ENCODE results near the gene C4orf36. TPM values are rescaled to one million over a fixed set of nuclear protein-coding genes. Genes with fewer than 3 reads are reported as not detected.

C4orf36 gene
- total RNA-seq, 1 experiment from 2014 or later, result 5.3 TPM

DNA sequence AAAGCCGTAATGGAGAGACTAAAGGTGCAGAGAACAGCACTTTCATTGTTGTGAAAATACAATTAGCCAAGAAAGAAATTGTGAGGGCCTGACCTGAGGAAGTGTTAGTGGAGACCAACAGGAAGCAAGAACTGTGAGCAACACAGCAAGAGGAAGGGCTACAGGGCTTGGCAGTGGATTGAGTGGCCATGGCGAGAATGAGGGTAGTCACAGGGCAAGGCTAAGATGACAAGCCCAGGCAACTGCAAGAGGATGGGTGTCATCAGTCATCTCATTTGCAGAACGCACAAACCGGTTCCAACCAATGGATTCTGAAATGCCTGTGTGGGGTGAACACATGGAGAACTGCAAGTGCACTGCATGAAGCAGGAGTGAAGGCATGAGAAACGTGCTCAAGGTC lies 46.6 kb downstream of the C4orf36 start:
- TF ChIP-seq, protein P1, sequence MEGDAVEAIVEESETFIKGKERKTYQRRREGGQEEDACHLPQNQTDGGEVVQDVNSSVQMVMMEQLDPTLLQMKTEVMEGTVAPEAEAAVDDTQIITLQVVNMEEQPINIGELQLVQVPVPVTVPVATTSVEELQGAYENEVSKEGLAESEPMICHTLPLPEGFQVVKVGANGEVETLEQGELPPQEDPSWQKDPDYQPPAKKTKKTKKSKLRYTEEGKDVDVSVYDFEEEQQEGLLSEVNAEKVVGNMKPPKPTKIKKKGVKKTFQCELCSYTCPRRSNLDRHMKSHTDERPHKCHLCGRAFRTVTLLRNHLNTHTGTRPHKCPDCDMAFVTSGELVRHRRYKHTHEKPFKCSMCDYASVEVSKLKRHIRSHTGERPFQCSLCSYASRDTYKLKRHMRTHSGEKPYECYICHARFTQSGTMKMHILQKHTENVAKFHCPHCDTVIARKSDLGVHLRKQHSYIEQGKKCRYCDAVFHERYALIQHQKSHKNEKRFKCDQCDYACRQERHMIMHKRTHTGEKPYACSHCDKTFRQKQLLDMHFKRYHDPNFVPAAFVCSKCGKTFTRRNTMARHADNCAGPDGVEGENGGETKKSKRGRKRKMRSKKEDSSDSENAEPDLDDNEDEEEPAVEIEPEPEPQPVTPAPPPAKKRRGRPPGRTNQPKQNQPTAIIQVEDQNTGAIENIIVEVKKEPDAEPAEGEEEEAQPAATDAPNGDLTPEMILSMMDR (conservative IDR thresholded peaks at IDR 0.05; ENCODE audit: low read depth, low read length), result no peak
- no peak for TF ChIP-seq EZH2 (IDR thresholded peaks at IDR 0.05; ENCODE audit: borderline replicate concordance, low read depth, low read length, poor library complexity, severe bottlenecking)
- Histone ChIP-seq H3K36me3 (ENCODE audit: insufficient read depth, low read length, poor library complexity, severe bottlenecking) (no peaks in the 10 kb centered on the region), H3K4me1 (ENCODE audit: insufficient read depth, low read length, poor library complexity, severe bottlenecking) (peaks cover 9% of the 10 kb centered on the region), H3K4me3 (ENCODE audit: low read depth, low read length, poor library complexity, severe bottlenecking) (no peak overlapping the region), H3K9me3 (ENCODE audit: low read depth, low read length, poor library complexity, severe bottlenecking) (no peaks in the 10 kb centered on the region), H3K27me3 (replicated peaks; ENCODE audit: insufficient read depth, low read depth, low read length, poor library complexity) (no peaks in the 10 kb centered on the region), H3K27ac (ENCODE audit: low read depth, low read length, poor library complexity, severe bottlenecking) (no peak overlapping the region)
- DNase-seq (ENCODE audit: low spot score), result no peak
- ChIA-PET POLR2A (ENCODE audit: low non-redundant PET) (no interaction called here), CTCF (no interaction called here)
- intact Hi-C loops (cut with micrococcal nuclease; ENCODE audit: unreplicated experiment), result no loop called here
- BruUV-seq (replicated peaks), result no TSS peak

DNA sequence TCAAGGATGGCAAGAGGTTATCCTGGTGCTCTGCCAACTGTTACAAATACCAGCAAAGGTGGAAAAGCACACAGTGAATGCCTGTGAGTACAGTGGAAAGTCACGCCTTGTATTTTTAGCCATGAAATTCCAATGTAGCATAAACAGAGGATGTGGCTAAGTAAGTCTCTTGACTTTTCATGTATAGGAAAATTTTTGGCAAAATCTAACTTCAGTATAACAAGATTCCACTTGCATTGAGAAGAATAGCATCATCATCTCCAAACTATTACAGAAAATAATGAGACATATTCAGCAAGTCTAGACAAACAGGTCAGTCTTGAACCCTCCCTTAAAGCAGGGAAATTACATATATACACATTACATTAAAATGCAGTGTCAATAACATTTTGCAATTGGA lies 50.9 kb downstream of the C4orf36 start:
- no TSS peak for BruUV-seq (replicated peaks)
- no peaks in the 10 kb centered on the region for H3K27me3 ChIP-seq (replicated peaks; ENCODE audit: insufficient read depth, low read depth, low read length, poor library complexity)
- TF ChIP-seq, protein P1 (conservative IDR thresholded peaks at IDR 0.05; ENCODE audit: low read depth, low read length), result no peak
- TF ChIP-seq EZH2 (IDR thresholded peaks at IDR 0.05; ENCODE audit: borderline replicate concordance, low read depth, low read length, poor library complexity, severe bottlenecking), result no peak
- H3K4me1 ChIP-seq (ENCODE audit: insufficient read depth, low read length, poor library complexity, severe bottlenecking), result no peaks in the 10 kb centered on the region
- intact Hi-C loops (cut with micrococcal nuclease; ENCODE audit: unreplicated experiment), result no loop called here
- no peak overlapping the region for H3K27ac ChIP-seq (ENCODE audit: low read depth, low read length, poor library complexity, severe bottlenecking)
- POLR2A ChIA-PET (ENCODE audit: low non-redundant PET), result no interaction called here
- DNase-seq (ENCODE audit: low spot score), result no peak
- no peaks in the 10 kb centered on the region for H3K36me3 ChIP-seq (ENCODE audit: insufficient read depth, low read length, poor library complexity, severe bottlenecking)
- no peak overlapping the region for H3K4me3 ChIP-seq (ENCODE audit: low read depth, low read length, poor library complexity, severe bottlenecking)
- no peaks in the 10 kb centered on the region for H3K9me3 ChIP-seq (ENCODE audit: low read depth, low read length, poor library complexity, severe bottlenecking)
- CTCF ChIA-PET, result no interaction called here

DNA sequence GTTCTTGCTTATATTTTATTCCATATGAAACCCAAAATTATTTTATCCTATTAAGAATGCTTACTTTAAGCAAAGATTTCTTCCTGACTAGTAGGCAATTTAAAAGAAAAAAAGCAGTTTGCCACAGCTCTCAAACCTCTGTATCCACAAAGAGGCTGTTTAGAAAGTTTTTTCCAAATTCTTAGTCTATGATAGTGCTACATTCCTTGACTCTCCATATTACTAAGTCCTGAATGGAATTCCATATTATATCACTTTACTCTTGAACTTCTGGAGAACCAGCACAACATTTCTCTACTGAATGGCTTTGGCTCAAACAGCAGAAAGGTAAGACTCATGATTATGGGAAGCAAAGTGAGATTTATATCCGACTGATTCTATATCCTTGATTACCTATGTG lies 51.4 kb downstream of the C4orf36 start:
- POLR2A ChIA-PET (ENCODE audit: low non-redundant PET), result no interaction called here
- Histone ChIP-seq H3K27ac (ENCODE audit: low read depth, low read length, poor library complexity, severe bottlenecking) (no peak overlapping the region), H3K4me3 (ENCODE audit: low read depth, low read length, poor library complexity, severe bottlenecking) (no peak overlapping the region), H3K27me3 (replicated peaks; ENCODE audit: insufficient read depth, low read depth, low read length, poor library complexity) (no peaks in the 10 kb centered on the region), H3K4me1 (ENCODE audit: insufficient read depth, low read length, poor library complexity, severe bottlenecking) (no peaks in the 10 kb centered on the region), H3K36me3 (ENCODE audit: insufficient read depth, low read length, poor library complexity, severe bottlenecking) (no peaks in the 10 kb centered on the region), H3K9me3 (ENCODE audit: low read depth, low read length, poor library complexity, severe bottlenecking) (no peaks in the 10 kb centered on the region)
- no TSS peak for BruUV-seq (replicated peaks)
- TF ChIP-seq, protein P1 (conservative IDR thresholded peaks at IDR 0.05; ENCODE audit: low read depth, low read length), result no peak
- no peak for TF ChIP-seq EZH2 (IDR thresholded peaks at IDR 0.05; ENCODE audit: borderline replicate concordance, low read depth, low read length, poor library complexity, severe bottlenecking)
- DNase-seq (ENCODE audit: low spot score), result no peak
- CTCF ChIA-PET, result no interaction called here
- intact Hi-C loops (cut with micrococcal nuclease; ENCODE audit: unreplicated experiment), result no loop called here
